ENCODE results near the gene MFAP2.

DNA sequence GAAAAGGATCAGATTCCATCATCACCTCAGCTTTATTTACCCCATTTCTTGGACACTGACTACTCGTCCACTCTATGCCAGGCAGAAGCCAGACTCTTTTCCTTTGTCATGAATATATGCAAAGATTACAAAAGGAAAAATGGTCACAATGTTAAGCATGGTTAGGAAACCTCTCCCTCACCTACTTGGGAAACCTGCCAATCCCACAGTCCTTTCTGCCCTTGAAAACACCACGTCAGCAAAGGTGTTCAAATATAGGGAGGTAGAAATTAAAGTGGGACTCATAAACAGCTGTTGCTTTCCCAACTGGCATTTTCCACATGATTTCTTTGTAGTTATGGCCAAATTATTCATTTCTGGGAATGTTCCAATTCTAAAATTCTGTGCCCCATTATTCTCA lies 47.5 kb upstream of the MFAP2 start:
- TF ChIP-seq, protein P1, sequence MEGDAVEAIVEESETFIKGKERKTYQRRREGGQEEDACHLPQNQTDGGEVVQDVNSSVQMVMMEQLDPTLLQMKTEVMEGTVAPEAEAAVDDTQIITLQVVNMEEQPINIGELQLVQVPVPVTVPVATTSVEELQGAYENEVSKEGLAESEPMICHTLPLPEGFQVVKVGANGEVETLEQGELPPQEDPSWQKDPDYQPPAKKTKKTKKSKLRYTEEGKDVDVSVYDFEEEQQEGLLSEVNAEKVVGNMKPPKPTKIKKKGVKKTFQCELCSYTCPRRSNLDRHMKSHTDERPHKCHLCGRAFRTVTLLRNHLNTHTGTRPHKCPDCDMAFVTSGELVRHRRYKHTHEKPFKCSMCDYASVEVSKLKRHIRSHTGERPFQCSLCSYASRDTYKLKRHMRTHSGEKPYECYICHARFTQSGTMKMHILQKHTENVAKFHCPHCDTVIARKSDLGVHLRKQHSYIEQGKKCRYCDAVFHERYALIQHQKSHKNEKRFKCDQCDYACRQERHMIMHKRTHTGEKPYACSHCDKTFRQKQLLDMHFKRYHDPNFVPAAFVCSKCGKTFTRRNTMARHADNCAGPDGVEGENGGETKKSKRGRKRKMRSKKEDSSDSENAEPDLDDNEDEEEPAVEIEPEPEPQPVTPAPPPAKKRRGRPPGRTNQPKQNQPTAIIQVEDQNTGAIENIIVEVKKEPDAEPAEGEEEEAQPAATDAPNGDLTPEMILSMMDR (IDR thresholded peaks at IDR 0.05): no peak
- no peak for TF ChIP-seq POLR2A (IDR thresholded peaks at IDR 0.05)
